Neural progenitor cell (in vitro differentiated cells): ENCODE results near the gene EPHB1. TPM values are rescaled to one million over a fixed set of nuclear protein-coding genes. Genes with fewer than 3 reads are reported as not detected.

Source experiments
- DNase-seq: peaks from one replicate; pipeline ENCODE4 v3.0.0-alpha.2; 2016; ENCODE audit warnings: low spot score
- H2AFZ ChIP-seq: fragments of 200-600 bp; sonication (generic); replicated peaks from 2 replicates; pipeline ENCODE4 v1.6.1; 2016; ENCODE audit warnings: antibody characterized with exemption
- H3F3A ChIP-seq: fragments of 200-600 bp; sonication (generic); 2 replicates; pipeline ENCODE4 v1.6.1; 2016; ENCODE audit warnings: antibody characterized with exemption, low read depth
- H3K27ac ChIP-seq: fragments of 200-600 bp; sonication (generic); 2 replicates; pipeline ENCODE4 v1.5.1; 2016; ENCODE audit warnings: mild to moderate bottlenecking
- H3K27me3 ChIP-seq: fragments of 200-600 bp; sonication (generic); 2 replicates; pipeline ENCODE4 v1.6.1; 2016; ENCODE audit warnings: mild to moderate bottlenecking, moderate library complexity
- H3K36me3 ChIP-seq: fragments of 200-600 bp; sonication (generic); 2 replicates; pipeline ENCODE4 v1.5.1; 2016
- H3K4me1 ChIP-seq: fragments of 200-600 bp; sonication (generic); 2 replicates; pipeline ENCODE4 v1.6.1; 2016; ENCODE audit warnings: mixed run types
- H3K4me2 ChIP-seq: fragments of 200-600 bp; sonication (generic); 2 replicates; pipeline ENCODE4 v1.6.1; 2016
- H3K4me3 ChIP-seq: fragments of 200-600 bp; sonication (generic); 2 replicates; pipeline ENCODE4 v1.5.1; 2016
- H3K79me2 ChIP-seq: fragments of 200-600 bp; sonication (generic); 2 replicates; pipeline ENCODE4 v1.6.1; 2016; ENCODE audit warnings: low read depth
- H3K9ac ChIP-seq: fragments of 200-600 bp; sonication (generic); 2 replicates; pipeline ENCODE4 v1.6.1; 2016
- H3K9me3 ChIP-seq: fragments of 200-600 bp; sonication (generic); 2 replicates; pipeline ENCODE4 v1.5.1; 2016; ENCODE audit warnings: low read depth
- H4K20me1 ChIP-seq: fragments of 200-600 bp; sonication (generic); 2 replicates; pipeline ENCODE4 v1.6.1; 2016; ENCODE audit warnings: low read depth
- H3K27ac Mint-ChIP-seq: 3 replicates; pipeline ENCODE4 v1.8.0; 2021; ENCODE audit warnings: mixed read lengths
- H3K27me3 Mint-ChIP-seq: 2 replicates; pipeline ENCODE4 v1.8.0; 2022; ENCODE audit warnings: low read depth, mild to moderate bottlenecking, inconsistent platforms, moderate library complexity, mixed read lengths; ENCODE audit not compliant: insufficient read depth
- H3K36me3 Mint-ChIP-seq: 3 replicates; pipeline ENCODE4 v1.8.0; 2021; ENCODE audit warnings: mixed read lengths
- H3K4me1 Mint-ChIP-seq: 3 replicates; pipeline ENCODE4 v1.8.0; 2021; ENCODE audit warnings: mixed read lengths
- H3K4me3 Mint-ChIP-seq: 3 replicates; pipeline ENCODE4 v1.8.0; 2021; ENCODE audit warnings: mild to moderate bottlenecking, moderate library complexity, mixed read lengths
- H3K9me3 Mint-ChIP-seq: 3 replicates; pipeline ENCODE4 v1.8.0; 2020; ENCODE audit warnings: mixed read lengths
- EZH2 ChIP-seq: fragments of 200-600 bp; sonication (generic); IDR thresholded peaks from 2 replicates; pipeline ENCODE4 v1.6.1; 2017; ENCODE audit warnings: antibody characterized with exemption, mild to moderate bottlenecking, moderate library complexity
- EZH2phosphoT487 ChIP-seq: fragments of 200-600 bp; sonication (generic); IDR thresholded peaks from 2 replicates; pipeline ENCODE4 v1.6.1; 2017; ENCODE audit warnings: antibody characterized with exemption
- total RNA-seq: library from RNA; depleted of rRNA; stranded (reverse); fragments of >200 nt; gene quantifications from 2 replicates; pipeline ENCODE4 v1.2.3, GENCODE V29; 2015; ENCODE audit warnings: low replicate concordance
- TF ChIP-seq, protein P1 (sequence below): fragments of 200-600 bp; sonication (generic); IDR thresholded peaks from 2 replicates; pipeline ENCODE4 v1.5.1; 2017; ENCODE audit warnings: antibody characterized with exemption, mild to moderate bottlenecking

The EPHB1 gene
- total RNA-seq, 1 donor from 2014 or later = 9.1 TPM

DNA sequence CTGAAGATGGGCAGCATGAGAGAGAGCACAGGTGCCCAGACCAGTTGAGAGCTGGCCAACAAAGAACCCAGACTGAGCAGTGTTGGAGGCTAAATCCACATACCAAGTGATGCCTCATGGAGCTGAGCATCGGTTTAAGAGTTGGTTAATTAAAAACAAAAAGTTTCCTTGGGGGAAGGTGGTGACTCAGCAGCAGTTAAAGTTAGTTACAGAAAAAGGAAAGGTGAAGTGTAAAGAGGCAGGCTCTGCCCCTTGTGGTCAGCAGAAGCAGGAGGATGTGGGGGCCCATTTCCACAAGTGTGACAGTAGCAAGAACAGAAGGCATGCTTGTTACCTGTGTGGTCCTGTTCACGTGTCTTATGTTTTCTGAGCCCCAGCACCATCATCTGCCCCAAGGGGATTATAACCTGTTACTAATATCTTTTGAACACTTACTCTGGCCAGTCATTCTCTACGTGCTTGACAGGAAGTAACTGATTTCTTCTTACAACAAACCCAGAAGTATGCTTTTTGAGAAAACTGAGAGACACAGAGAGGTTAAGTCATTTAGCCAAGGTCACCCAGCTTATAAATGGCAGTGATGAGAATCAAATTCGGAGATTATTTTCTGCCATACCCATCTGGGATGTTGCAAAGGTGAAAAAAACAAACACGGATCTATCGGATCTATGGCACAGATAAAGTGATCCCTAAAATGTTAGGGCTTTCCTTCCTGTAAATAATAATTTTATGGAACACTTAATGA lies 91.0 kb downstream of the EPHB1 start:
- Mint-ChIP-seq H3K27me3 (peaks cover 2% of the 10 kb centered on the region), H3K27ac (no peak overlapping the region), H3K4me3 (no peak overlapping the region), H3K9me3 (peaks cover 2% of the 10 kb centered on the region), H3K4me1 (no peaks in the 10 kb centered on the region), H3K36me3 (peaks cover 3% of the 10 kb centered on the region)
- H3K4me3 ChIP-seq = no peak overlapping the region
- no peak overlapping the region for H3K9ac ChIP-seq
- H3K27ac ChIP-seq = no peak overlapping the region
- no peaks in the 10 kb centered on the region for H3K79me2 ChIP-seq
- no peaks in the 10 kb centered on the region for H3K27me3 ChIP-seq
- H4K20me1 ChIP-seq = no peaks in the 10 kb centered on the region
- no peaks in the 10 kb centered on the region for H3K9me3 ChIP-seq
- H3F3A ChIP-seq = no peaks in the 10 kb centered on the region
- no peaks in the 10 kb centered on the region for H3K36me3 ChIP-seq
- H3K4me1 ChIP-seq = peaks cover 6% of the 10 kb centered on the region
- DNase-seq = no peak
- no peak overlapping the region for H3K4me2 ChIP-seq
- TF ChIP-seq, protein P1, sequence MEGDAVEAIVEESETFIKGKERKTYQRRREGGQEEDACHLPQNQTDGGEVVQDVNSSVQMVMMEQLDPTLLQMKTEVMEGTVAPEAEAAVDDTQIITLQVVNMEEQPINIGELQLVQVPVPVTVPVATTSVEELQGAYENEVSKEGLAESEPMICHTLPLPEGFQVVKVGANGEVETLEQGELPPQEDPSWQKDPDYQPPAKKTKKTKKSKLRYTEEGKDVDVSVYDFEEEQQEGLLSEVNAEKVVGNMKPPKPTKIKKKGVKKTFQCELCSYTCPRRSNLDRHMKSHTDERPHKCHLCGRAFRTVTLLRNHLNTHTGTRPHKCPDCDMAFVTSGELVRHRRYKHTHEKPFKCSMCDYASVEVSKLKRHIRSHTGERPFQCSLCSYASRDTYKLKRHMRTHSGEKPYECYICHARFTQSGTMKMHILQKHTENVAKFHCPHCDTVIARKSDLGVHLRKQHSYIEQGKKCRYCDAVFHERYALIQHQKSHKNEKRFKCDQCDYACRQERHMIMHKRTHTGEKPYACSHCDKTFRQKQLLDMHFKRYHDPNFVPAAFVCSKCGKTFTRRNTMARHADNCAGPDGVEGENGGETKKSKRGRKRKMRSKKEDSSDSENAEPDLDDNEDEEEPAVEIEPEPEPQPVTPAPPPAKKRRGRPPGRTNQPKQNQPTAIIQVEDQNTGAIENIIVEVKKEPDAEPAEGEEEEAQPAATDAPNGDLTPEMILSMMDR = peak; percentile 37
- no peak for TF ChIP-seq EZH2phosphoT487
- no peak overlapping the region for H2AFZ ChIP-seq

DNA sequence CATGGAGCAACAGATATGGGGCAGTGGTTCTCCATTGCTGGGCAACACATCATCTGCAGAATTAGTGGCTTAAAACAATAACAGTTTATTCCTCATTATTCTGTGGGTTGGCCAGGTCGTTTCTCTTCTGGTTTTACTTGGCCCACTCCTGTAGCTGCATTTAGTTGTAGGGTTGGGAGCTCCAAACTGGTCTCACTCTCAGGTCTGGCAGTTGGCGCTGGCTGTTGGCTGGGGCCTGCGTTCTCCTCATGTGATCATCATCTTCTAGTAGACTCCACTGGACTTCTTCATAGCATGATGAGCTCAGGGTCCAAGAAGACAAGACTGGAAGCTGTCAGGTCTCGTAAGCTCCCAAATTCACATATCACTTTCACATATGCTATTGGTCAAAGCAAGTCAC lies 91.9 kb downstream of the EPHB1 start:
- H3K4me2 ChIP-seq = no peak overlapping the region
- peaks cover under 1% of the 10 kb centered on the region for H3K4me1 ChIP-seq
- no peaks in the 10 kb centered on the region for H3K36me3 ChIP-seq
- H3K79me2 ChIP-seq = no peaks in the 10 kb centered on the region
- no peaks in the 10 kb centered on the region for H3K27me3 ChIP-seq
- no peaks in the 10 kb centered on the region for H4K20me1 ChIP-seq
- no peak overlapping the region for H3K27ac Mint-ChIP-seq
- peaks cover 4% of the 10 kb centered on the region for H3K9me3 Mint-ChIP-seq
- H3K9me3 ChIP-seq = no peaks in the 10 kb centered on the region
- no peak overlapping the region for H3K4me3 ChIP-seq
- peaks cover under 1% of the 10 kb centered on the region for H3K4me1 Mint-ChIP-seq
- TF ChIP-seq EZH2 = no peak
- no peak for TF ChIP-seq EZH2phosphoT487
- H3K27me3 Mint-ChIP-seq = peaks cover 2% of the 10 kb centered on the region
- no peak overlapping the region for H3K4me3 Mint-ChIP-seq
- DNase-seq = no peak
- H3F3A ChIP-seq = no peaks in the 10 kb centered on the region
- no peak overlapping the region for H2AFZ ChIP-seq
- no peak overlapping the region for H3K9ac ChIP-seq
- no peak overlapping the region for H3K27ac ChIP-seq
- H3K36me3 Mint-ChIP-seq = peaks cover 3% of the 10 kb centered on the region

DNA sequence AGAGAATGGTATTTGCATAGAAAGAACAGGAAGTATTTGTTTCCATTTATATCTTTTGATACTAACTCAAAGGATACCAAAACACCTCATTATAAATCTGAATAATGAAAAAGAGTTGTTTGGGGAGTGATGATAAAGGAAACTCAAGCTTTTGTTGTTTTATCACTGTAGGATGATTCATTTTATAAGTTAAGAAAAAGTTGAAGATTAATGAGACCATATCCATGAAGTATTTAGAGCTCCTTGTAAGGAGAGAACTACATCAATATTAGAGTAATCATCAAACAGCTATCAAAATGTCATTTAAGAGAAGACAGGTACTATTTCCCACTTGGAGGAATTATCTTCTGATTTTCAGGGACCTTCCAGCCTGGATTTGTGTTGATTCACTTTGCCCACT lies 92.5 kb downstream of the EPHB1 start:
- no peak overlapping the region for H3K4me3 ChIP-seq
- no peak overlapping the region for H2AFZ ChIP-seq
- no peaks in the 10 kb centered on the region for H3K79me2 ChIP-seq
- H3K4me1 Mint-ChIP-seq = peaks cover 6% of the 10 kb centered on the region
- H3K4me1 ChIP-seq = peaks cover 6% of the 10 kb centered on the region
- H3K36me3 Mint-ChIP-seq = peaks cover 3% of the 10 kb centered on the region
- no peaks in the 10 kb centered on the region for H3K9me3 ChIP-seq
- H3F3A ChIP-seq = no peaks in the 10 kb centered on the region
- no peak overlapping the region for H3K9ac ChIP-seq
- H3K9me3 Mint-ChIP-seq = peaks cover 4% of the 10 kb centered on the region
- peaks cover 2% of the 10 kb centered on the region for H3K27me3 Mint-ChIP-seq
- H3K27ac Mint-ChIP-seq = no peak overlapping the region
- no peaks in the 10 kb centered on the region for H3K36me3 ChIP-seq
- no peak overlapping the region for H3K27ac ChIP-seq
- no peak overlapping the region for H3K4me2 ChIP-seq
- H3K4me3 Mint-ChIP-seq = no peak overlapping the region
- H3K27me3 ChIP-seq = no peaks in the 10 kb centered on the region
- no peaks in the 10 kb centered on the region for H4K20me1 ChIP-seq
- TF ChIP-seq EZH2 (no peak), EZH2phosphoT487 (no peak)
- TF ChIP-seq, protein P1 = no peak
- DNase-seq = no peak

DNA sequence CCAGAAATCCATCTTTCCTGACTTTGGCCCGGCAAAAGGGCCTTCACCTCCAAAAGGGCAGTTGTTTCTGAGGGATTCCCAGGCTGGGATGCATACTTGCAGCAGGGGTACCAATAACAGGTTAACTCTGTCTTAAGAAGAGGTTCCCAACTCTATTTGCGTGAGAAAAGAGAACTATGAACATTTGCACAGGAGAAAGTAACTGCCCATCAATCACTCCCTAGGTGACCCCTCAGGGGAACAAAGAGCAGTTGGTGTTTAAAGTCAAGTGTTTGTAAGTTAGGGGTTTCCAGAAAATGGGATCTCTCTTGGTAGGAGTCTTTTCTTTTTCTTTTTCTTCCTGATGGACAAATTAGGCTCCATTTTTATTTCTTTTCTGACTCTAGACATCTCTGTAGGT lies 97.3 kb downstream of the EPHB1 start:
- Histone ChIP-seq H3K9ac (no peak overlapping the region), H3F3A (no peaks in the 10 kb centered on the region), H3K27ac (no peak overlapping the region), H3K79me2 (no peaks in the 10 kb centered on the region), H3K4me3 (no peak overlapping the region), H4K20me1 (peaks cover 4% of the 10 kb centered on the region), H3K36me3 (no peaks in the 10 kb centered on the region), H3K27me3 (no peaks in the 10 kb centered on the region), H3K4me2 (no peak overlapping the region), H2AFZ (no peak overlapping the region), H3K4me1 (peaks cover 26% of the 10 kb centered on the region), H3K9me3 (no peaks in the 10 kb centered on the region)
- Mint-ChIP-seq H3K4me1 (peaks cover 10% of the 10 kb centered on the region), H3K27ac (no peak overlapping the region), H3K4me3 (no peak overlapping the region), H3K9me3 (peaks cover 4% of the 10 kb centered on the region), H3K27me3 (peaks cover 4% of the 10 kb centered on the region), H3K36me3 (no peaks in the 10 kb centered on the region)
- no peak for DNase-seq
- TF ChIP-seq EZH2phosphoT487 (no peak), EZH2 (no peak)
- TF ChIP-seq, protein P1 = no peak
